BE2C (cell line): ENCODE results near the gene FOXN1.
A peak's percentile ranks its signal among the peaks of the same experiment; 100 is the strongest.

Experiments used
- DNase-seq: peaks from one replicate; pipeline ENCODE4 v3.0.0-alpha.2; 2020
- H3K27me3 ChIP-seq: fragments of 250-450 bp; sonication (Bioruptor Pico); 2 replicates; pipeline ENCODE4 v1.5.1; 2020; ENCODE audit warnings: mild to moderate bottlenecking
- H3K36me3 ChIP-seq: fragments of 250-450 bp; sonication (Bioruptor Pico); 2 replicates; pipeline ENCODE4 v1.5.1; 2020; ENCODE audit warnings: mild to moderate bottlenecking
- H3K4me1 ChIP-seq: fragments of 250-450 bp; sonication (Bioruptor Pico); 2 replicates; pipeline ENCODE4 v1.5.1; 2020
- H3K4me3 ChIP-seq: 2 replicates; pipeline ENCODE4 v1.5.1; 2011; ENCODE audit warnings: low read depth, low read length
- H3K9me3 ChIP-seq: fragments of 250-450 bp; sonication (Bioruptor Pico); 2 replicates; pipeline ENCODE4 v1.5.1; 2020
- TF ChIP-seq, protein P1 (sequence below): IDR thresholded peaks from 2 replicates; pipeline ENCODE4 v1.5.1; 2012; ENCODE audit warnings: mild to moderate bottlenecking, low read depth, low read length

Gene FOXN1

DNA sequence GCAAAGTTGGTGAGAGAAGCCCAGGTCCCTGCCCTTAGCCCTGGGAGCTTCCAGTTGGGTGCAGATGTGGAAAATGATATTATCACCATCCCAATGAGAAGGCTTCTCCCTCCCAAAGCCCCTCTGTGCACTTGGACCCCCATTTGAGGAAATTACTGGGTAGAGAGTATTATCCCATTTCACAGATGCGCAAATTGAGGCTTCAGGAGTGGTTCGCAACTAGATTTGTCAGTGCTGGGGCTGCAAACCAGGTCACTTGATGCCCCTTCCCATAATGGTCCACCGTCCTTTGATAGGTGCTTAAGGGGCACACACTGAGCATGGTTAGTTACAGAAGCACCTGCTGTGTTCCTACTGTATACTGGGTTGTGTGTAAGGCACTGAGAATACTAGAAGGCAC lies 14.3 kb upstream of the FOXN1 start:
- H3K4me1 ChIP-seq: no peaks in the 10 kb centered on the region
- no peaks in the 10 kb centered on the region for H3K9me3 ChIP-seq
- DNase-seq: no peak
- TF ChIP-seq, protein P1, sequence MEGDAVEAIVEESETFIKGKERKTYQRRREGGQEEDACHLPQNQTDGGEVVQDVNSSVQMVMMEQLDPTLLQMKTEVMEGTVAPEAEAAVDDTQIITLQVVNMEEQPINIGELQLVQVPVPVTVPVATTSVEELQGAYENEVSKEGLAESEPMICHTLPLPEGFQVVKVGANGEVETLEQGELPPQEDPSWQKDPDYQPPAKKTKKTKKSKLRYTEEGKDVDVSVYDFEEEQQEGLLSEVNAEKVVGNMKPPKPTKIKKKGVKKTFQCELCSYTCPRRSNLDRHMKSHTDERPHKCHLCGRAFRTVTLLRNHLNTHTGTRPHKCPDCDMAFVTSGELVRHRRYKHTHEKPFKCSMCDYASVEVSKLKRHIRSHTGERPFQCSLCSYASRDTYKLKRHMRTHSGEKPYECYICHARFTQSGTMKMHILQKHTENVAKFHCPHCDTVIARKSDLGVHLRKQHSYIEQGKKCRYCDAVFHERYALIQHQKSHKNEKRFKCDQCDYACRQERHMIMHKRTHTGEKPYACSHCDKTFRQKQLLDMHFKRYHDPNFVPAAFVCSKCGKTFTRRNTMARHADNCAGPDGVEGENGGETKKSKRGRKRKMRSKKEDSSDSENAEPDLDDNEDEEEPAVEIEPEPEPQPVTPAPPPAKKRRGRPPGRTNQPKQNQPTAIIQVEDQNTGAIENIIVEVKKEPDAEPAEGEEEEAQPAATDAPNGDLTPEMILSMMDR: no peak
- no peak overlapping the region for H3K4me3 ChIP-seq
- H3K36me3 ChIP-seq: no peaks in the 10 kb centered on the region
- H3K27me3 ChIP-seq: no peaks in the 10 kb centered on the region

DNA sequence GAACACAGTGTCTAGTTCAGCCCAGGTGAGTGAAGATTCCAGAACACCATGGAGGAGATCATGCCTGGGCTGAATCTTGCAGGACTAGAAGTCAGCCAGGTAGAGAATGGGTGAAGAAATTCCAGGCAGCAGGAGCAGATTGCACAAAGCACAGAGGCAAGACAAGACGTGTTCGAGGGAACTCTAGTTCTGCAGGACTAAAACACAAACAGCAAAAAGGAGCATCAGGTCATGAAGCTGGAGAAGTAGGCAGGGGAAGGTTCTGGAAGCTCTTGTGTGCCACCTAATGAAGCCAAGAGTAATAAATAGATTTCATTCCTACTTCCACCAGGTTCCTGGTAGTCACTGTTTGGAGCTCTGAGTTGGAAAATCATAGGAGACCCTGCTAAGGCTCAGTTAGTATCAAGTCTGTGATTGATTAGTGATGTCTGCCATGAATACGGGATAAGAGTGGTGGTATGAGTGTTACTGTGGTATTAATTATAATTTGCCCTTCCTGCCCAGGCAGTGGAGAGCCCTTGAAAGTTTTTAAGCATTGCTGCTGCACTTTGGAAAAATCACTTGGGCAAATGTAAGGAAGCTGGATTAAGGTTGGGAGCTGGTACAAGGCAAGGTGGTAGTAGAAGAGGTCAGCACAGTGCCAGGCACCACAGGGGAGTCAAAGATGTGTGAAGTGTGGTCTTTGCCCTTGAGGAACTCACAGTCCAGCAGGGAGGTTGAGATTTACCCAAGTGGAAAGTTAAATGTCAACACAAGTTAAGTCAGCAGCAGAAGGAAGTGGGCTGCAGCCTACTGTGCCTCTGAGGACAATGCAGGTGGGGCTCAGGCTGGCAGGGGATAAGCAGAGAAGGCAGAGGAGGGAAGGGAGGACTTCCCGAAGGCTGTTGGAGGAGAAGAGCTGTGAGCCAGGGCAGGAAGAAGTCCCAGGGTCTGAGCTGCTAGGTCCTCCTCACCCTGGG lies 13.5 kb upstream of the FOXN1 start:
- Histone ChIP-seq H3K27me3 (no peaks in the 10 kb centered on the region), H3K9me3 (no peaks in the 10 kb centered on the region), H3K4me1 (no peaks in the 10 kb centered on the region), H3K36me3 (no peaks in the 10 kb centered on the region), H3K4me3 (no peak overlapping the region)
- DNase-seq: no peak
- TF ChIP-seq, protein P1: no peak

DNA sequence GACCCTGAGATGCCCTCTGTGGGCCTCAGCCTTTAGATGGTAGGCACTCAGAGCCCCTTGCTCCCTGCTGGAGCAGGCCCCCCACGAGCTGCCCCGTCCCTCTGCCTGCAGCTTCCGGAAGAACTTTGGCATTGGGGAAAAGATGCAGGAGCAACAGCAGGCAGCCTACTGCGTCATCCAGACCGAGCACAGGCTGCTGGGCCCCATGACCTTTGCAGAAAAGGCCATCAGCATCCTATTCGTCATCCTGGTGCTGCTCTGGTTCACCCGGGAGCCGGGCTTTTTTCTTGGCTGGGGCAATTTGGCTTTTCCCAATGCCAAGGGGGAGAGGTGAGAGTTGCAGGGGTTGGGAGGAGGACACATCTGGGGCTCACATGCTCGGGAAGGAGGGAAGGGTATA lies 12.7 kb upstream of the FOXN1 start:
- Histone ChIP-seq H3K4me3 (no peak overlapping the region), H3K36me3 (no peaks in the 10 kb centered on the region), H3K4me1 (no peaks in the 10 kb centered on the region), H3K27me3 (no peaks in the 10 kb centered on the region), H3K9me3 (no peaks in the 10 kb centered on the region)
- DNase-seq: no peak
- TF ChIP-seq, protein P1: no peak

DNA sequence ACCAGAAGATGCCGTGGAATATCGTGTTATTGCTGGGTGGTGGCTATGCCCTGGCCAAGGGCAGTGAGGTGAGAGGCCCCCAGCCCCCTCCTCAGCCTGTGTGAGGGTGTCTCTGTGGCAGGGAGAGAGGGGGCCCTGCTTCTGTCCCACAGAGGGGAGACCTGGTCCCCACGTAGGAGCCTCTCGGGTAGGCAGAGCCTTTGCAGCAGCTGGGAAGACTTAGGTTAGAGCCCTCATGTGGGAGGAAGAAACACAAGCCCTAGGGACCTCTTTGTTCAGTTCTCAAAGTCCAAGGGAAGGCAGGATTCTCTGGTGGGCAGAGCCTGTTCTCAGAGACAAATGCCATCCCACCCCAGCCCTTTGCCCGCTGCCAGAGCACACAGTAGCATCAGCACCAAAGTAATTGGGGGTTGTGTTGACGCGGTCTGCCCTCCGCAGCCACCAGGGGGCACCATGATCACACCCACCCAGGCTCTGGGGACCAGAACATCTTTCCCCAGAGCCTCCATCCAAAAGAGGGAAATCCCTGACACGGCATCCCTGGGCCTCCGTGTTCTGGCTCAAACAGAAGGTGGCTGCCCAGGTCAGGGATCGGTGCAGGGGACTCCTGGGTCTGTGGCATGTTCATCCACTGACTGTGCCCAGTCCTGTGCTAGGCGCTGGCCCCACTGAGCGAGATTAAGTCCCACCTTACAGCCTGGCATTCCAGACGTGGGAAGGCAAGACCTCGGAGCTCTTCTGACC lies 11.5 kb upstream of the FOXN1 start:
- TF ChIP-seq, protein P1: peak; percentile 71

DNA sequence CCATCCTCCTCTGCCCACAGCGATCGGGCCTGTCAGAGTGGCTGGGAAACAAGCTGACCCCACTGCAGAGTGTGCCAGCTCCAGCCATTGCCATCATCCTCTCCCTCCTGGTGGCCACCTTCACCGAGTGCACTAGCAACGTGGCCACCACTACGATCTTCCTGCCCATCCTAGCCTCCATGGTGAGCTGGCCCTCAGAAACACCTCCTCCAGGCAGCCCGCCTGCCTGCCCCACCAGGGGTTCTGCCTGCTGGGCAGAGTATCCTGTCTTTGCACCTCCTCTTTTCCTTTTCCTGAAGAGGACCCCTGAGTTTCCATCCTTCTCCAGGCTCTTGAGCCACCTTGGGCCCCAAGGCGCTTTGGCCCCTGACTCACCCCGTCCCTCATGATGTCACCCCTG lies 10.5 kb upstream of the FOXN1 start:
- no peak for DNase-seq
- H3K27me3 ChIP-seq: no peaks in the 10 kb centered on the region
- no peaks in the 10 kb centered on the region for H3K4me1 ChIP-seq
- H3K36me3 ChIP-seq: no peaks in the 10 kb centered on the region
- no peaks in the 10 kb centered on the region for H3K9me3 ChIP-seq
- TF ChIP-seq, protein P1: no peak
- H3K4me3 ChIP-seq: no peak overlapping the region

More for the DNA sequence above, 11.5 kb upstream of the FOXN1 start:
- no peaks in the 10 kb centered on the region for H3K9me3 ChIP-seq
- H3K4me3 ChIP-seq: no peak overlapping the region
- DNase-seq: peak; percentile 74
- no peaks in the 10 kb centered on the region for H3K27me3 ChIP-seq
- H3K36me3 ChIP-seq: no peaks in the 10 kb centered on the region
- no peaks in the 10 kb centered on the region for H3K4me1 ChIP-seq
